NCI-H526 treated with DMSO at 0.1 percent for 48 hours (cell line): ENCODE data around the gene AMBP.

Source experiments
- DNase-seq: peaks from one replicate; lab custom pipeline; 2025; lab: John Stamatoyannopoulos, UW

AMBP gene

GRCh38 chr9:114072184-114073140 is 5.6 kb downstream of the AMBP start:
- DNase-seq, result no peak

DNA sequence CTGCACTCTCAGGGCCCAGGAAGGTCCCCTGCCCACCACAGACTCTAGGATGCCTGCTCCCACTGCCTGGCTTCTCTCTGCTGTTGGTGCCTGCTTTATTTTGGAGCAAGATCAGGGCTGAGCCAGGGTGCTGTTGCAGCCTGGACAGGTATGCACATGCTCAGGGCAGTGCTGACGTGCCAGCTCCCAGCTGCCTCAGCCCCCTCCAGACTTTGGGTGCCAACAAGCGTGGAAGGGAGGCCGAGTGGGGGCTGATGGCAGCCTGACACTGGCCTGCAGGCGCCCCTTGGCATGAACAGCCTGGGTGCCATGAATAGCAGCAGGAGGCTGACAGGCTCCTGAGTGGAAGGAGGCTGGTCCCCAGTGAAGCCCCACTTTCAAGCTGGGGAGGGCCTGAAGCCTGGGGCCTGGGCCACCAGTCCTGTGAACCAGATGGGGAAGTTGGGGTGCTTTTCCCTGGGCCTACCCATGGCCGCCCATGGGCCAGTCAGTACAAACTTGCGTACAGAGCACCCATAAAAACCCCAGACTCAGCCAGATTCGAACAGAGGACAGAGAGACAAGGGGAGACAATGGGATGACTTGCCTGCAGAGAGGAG is 6.8 kb downstream of the AMBP start:
- DNase-seq, result no peak

DNA sequence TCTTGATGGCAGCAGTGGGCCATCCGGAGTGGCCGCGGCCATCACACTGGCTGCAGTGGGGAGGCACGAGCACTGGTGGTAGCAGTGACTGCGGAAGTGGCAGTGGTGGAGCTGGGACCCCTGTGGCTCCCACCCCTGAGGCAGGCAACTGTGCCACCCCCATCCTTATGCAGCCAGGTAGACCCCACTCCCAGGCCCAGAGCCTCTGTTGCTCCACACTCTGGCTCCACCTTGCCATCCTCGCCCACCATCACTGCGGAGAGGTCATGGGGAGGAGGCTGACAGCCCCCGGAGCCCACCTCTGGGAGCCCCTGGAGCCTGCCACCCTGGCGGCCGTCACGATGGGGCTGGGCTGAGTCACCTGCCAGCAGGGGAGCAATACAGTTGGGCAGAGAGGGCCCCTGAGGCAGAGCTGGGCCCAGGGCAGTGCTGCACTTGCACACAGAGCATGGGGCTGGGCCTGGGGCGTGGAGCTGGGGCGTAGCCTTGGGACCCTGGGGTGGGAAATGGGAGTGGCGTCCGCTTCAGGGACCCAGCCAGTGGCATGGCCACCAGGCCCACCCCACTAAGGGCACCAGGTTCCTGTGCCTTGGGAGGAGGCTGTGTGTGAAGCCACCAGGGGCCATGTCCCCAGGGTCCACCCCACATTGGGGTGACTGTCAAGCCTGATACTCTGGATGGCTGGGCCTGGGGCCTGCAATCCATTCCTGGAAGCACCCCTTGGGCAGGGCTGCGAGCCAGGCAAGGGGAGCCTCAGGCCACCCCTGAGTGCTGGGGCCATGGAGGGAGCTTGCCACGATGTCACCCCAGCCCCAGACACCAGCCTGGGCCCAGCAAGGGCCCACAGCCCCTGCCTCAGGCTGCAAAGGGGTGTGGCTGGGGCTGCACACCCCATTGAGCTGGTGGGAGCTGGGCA is 7.7 kb downstream of the AMBP start:
- no peak for DNase-seq

GRCh38 chr9:114069476-114070187 is 8.5 kb downstream of the AMBP start:
- no peak for DNase-seq

GRCh38 chr9:114065304-114065703 is 12.8 kb downstream of the AMBP start:
- no peak for DNase-seq

DNA sequence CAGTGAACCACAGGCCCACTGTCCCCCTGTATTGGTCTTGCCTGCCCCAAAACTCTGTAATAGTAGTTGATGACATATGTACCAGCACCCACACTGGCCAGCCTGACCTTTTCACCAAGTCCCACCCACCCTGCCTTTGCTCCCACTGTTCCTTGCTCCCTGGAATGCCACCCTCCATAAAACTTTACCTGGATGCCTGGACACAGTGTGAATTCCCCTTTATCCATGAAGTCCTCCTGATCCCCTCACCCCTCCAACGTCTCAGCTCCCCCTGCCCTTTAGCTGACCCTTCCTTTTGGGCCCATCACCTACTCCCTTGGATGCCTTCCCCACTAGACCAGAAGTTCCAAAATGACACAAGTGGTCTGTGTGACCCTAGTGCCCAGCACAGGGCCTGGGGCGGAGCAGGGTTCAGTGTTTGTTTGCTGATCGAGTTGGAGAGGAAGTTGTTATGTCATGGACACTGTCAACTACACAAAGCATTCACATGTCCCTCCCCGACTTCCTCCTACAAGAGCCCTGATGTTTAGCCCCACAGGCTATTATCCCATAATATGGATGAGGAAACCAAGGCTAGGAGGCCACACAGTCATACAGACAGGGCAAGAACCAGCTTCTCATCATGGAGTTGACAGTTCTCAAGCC is 16.1 kb downstream of the AMBP start:
- DNase-seq, result no peak

GRCh38 chr9:114061292-114061691 is 16.8 kb downstream of the AMBP start:
- no peak for DNase-seq

DNA sequence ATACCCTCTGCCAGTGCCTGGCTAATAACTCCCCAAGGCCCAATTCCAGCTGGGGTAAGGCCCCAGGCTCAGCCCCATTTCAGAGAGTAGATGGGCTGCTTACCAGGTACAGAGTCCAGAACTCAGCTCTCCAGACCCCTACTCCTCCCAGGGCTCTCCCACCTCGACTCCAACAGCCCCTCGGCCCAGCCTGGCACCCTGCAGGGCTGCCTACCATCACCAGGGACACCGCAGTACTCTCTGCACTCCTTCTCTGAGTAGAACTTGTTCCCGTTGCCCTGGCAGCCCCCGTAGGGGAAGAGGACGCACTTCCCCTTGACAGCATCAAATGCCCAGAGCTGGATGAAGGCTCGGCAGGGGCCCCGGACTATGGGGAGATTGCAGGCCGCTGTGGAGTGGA is 17.4 kb downstream of the AMBP start:
- DNase-seq, result no peak

- DNase-seq, result no peak
These were observed 18.0 kb downstream of the AMBP start for GRCh38 chr9:114060070-114060469.

GRCh38 chr9:114059047-114059803 is 18.9 kb downstream of the AMBP start:
- no peak for DNase-seq

DNA sequence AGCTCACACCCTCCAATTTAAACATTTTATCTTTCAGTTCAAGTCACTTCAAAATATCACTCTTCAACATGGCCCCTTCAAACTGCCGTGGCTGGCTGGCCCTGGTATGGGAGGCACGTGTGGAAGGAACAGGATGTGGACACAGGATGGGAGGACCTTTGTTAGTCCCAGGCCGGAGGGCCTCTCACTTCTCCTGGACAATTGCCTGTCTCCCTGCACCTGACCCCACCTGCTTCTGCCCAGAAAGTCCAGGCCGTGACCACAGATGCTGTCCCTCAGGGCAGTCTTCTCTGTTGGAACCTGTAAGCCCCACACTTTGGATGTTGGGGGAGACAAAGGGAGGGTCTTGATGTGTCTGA is 19.4 kb downstream of the AMBP start:
- DNase-seq, result no peak

DNA sequence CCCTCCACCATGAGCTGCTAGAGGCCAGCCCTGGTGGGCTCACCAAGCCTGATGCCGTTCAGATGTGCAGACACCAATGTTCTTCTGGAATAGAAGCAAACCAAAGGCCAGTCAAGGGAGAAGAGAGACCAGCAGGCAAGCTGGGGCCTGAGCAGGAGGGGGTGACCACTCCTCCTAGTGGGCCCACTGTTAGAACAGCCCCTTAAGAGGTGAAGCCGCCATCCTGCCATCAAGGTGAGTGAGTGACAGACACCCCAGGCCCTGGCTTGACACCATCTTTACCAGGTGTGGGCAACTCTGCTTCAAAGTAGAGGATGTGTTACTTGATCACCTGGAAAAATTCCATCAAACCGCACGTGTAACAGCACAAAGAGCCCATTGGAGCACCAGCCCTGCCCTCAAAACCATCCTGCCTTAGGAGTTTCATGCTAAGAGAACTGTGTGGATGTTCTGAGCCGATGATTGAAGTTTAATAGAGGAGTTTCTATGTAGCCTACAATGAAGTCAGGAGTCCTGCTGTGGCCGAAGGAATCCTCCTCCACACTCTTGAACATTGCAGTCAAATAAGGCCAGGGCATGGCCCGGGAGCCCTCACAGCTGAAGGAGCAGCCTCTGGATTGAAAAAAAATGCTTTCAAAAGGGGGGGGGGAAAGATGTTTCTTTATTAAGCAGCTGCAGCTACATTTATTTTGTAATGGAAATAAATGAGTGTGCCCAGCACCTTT is 20.8 kb downstream of the AMBP start:
- no peak for DNase-seq

DNA sequence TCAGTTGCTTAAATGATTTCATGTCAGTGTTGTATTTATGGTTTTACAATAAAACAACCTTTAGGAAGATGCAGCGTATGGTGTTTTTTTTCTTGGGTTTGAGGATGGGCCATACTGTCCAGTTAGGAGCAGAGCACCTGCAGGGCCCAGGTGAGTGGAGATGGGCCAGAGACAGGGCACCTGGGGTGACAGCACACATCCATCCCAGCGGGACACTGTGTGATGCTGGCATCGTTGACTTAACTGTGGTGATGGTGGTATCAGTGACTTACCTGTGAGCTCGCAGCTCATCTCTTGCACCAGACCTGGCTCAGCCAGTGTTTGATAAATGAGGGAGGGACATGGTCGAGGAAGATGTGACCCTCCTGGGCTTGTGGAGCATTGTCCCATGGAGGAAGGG is 21.6 kb downstream of the AMBP start:
- DNase-seq, result no peak

DNA sequence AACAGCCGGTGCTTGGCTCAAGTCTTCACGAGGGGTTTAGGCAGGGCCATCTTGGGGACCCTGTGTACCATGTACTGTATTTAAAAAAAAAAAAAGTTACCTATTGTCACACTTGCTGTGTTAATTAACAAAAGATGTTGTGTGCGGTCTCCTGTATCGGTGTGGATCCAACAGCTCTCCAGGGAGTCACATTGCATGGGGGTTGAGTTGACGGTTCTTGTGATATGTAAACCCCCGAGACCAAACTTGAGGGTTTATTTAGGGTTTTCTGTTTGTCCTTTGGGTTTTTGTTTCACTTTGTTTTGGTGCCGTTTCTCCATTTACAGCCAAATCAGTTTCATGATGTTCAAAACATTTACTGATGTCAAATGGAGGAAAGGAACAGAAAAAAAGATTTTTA is 22.2 kb downstream of the AMBP start:
- no peak for DNase-seq

DNA sequence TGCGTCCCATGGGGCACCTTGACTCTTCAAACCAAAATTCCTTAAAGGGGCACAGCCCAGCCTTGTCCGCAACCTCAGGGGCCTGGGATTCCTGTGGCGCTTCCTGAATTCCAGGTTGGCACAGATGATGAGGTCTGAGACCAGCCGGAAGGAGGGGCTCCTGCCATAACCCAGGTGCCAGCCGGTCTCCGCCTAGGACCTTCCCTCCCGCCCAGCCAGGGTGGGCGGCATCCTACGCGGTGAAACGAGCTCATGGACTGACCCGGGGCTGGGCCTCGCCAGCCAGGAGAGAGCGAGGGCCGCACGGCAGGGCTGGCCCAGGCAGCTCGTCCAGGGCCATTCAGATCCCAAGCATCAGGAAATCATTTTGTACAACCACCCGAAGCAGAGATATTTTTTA is 23.0 kb downstream of the AMBP start:
- DNase-seq, result no peak

DNA sequence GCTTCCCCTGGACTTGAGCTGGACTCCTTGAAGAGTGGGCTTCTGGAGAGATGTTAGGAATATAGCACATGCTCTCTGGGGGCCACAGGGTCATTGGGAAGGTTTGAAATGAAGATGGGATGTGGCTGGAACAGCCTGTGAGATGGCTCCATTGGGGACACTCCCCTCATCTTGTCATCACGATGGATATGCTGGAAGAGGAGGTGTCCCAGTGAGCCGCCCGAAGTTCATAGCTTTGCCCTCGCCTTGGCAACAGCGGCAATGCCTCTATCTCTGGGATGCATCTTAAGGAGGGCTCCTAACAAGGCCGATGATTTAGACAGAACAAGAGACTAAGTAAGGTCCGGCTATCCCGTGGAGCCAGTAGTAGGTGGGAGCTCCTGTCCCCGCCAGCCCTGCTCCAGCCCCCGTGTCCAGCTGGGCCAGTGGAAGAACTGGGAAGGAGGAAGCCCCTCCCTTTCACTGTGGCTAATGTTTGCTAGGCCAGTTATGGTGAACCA is 23.9 kb downstream of the AMBP start:
- DNase-seq, result no peak

GRCh38 chr9:114053246-114054005 is 24.7 kb downstream of the AMBP start:
- no peak for DNase-seq

- DNase-seq, result no peak
These were observed 26.4 kb downstream of the AMBP start for GRCh38 chr9:114051706-114052105.

DNA sequence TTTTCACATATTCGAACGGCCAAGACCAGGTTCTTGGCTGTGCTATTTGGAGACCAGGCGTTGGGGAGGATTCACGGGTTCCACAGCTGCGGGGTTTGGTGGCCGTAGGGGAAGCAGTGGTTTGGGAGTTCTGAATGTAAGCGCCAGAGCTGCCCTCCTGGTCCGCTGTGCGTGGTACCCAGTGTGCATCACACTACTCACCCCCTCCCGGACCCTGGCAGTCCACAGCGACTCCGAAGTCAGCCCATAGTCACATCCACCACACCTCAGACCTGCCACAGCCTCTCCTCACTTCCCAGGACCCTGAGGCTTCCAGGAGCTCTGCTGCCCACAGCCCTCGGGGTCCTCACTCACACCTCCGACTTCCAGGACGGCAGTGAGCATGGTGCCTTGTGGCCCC is 26.8 kb downstream of the AMBP start:
- DNase-seq, result no peak
